Rectal smooth muscle tissue (tissue), 1 donor: Measurements from ENCODE around the gene RIGI.

Experiments used
- H3K27ac ChIP-seq: one replicate; pipeline ENCODE4 v1.7.0; 2013; ENCODE audit warnings: low read depth, low read length, inconsistent platforms
- H3K27me3 ChIP-seq: one replicate; pipeline ENCODE4 v1.7.0; 2013; ENCODE audit warnings: low read length; ENCODE audit not compliant: control insufficient read depth, insufficient read depth
- H3K36me3 ChIP-seq: one replicate; pipeline ENCODE4 v1.7.0; 2013; ENCODE audit warnings: low read length; ENCODE audit not compliant: control insufficient read depth, insufficient read depth
- H3K4me1 ChIP-seq: one replicate; pipeline ENCODE4 v1.7.0; 2013; ENCODE audit warnings: low read length; ENCODE audit not compliant: control insufficient read depth, insufficient read depth
- H3K4me3 ChIP-seq: one replicate; pipeline ENCODE4 v1.7.0; 2013; ENCODE audit warnings: low read length
- H3K9ac ChIP-seq: one replicate; pipeline ENCODE4 v1.7.0; 2013; ENCODE audit warnings: low read length

Gene RIGI

DNA sequence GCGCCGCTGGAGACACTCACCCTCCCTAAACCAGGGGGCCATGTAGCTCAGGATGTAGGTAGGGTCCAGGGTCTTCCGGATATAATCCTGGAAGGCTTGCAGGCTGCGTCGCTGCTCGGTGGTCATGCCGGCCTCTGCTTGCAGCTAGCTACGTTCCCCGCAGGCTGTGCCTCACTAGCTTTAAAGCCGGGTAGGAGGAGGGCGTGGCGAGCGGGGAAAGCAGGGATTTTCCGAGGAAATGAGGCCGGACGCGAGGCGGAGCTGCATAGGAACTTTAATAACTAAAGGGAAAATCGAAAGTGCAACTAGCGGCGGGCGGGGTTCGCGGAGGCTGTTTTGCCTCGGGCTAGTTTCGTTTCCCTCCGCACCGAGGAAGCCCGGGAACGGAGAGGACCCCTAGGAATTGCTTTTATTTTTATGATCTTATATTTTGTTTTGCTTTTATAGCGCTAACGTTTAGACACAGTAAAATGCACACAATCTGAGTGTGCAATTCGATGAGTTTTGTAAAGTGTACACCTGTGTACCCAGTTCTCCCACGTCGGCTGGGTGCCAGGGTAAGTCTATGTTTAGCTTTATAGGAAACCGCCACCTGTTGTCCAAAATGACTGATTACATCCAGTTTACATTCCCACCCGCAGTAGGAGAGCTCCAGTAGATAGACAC is at the start of gene RIGI:
TSS of gene RIGI (minus strand) at position 156 of the 666 bp plus-strand sequence. CDS start at position 126, 30 bp downstream.
- peak within 1 kb of the TSS; percentile 88 for H3K9ac ChIP-seq
- no peaks in the 10 kb centered on the region for H3K36me3 ChIP-seq
- peak within 1 kb of the TSS; percentile 92 for H3K27ac ChIP-seq
- no peaks in the 10 kb centered on the region for H3K27me3 ChIP-seq
- peak within 1 kb of the TSS; percentile 94 for H3K4me3 ChIP-seq
- H3K4me1 ChIP-seq = peaks cover 3% of the 10 kb centered on the region

DNA sequence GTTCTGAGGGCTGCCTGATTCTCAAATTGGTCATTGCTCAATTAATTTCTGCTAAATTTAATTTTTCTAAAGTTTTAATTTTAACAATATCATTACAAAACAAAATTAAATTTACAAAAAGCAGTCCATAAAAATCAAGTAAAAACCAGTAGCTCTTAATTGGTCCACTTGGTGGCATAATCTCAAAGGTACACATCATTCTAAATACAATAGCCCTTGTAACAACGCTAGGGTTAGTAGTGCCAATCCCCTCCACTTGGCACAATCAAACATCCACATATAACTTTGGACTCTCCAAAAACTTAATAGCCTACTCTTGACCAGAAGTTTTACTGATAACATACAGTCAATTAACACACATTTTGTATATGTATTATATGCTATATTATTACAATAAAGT is 48.9 kb upstream of the RIGI start:
- peaks cover 11% of the 10 kb centered on the region for H3K4me1 ChIP-seq
- no peaks in the 10 kb centered on the region for H3K36me3 ChIP-seq
- H3K4me3 ChIP-seq = no peak overlapping the region

DNA sequence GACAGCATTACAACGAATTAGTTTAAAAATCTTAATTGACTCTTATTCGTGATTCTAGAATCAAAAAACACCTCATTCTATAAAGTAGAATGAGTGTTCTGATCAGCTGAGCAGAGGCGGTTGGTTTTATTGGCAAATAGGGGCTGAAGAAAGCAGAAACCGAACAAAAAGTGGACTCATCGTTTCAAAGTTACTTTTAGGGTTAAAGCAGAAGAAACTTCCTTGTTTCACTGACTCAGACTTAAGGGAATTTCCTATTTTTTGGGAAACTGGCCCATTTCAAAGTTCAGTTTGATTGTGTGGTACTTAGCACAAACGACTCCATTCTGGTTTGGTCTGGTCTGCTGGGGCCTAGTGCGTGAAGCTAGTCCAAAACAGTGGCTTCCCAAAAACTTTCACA is 47.8 kb upstream of the RIGI start:
- H3K4me3 ChIP-seq = no peak overlapping the region
- no peaks in the 10 kb centered on the region for H3K36me3 ChIP-seq
- peak overlapping the region; percentile 94 for H3K27ac ChIP-seq
- no peak overlapping the region for H3K9ac ChIP-seq
- H3K4me1 ChIP-seq = peaks cover 11% of the 10 kb centered on the region
- H3K27me3 ChIP-seq = no peaks in the 10 kb centered on the region

More for the DNA sequence above, 48.9 kb upstream of the RIGI start:
- Histone ChIP-seq H3K9ac (no peak overlapping the region), H3K27me3 (no peaks in the 10 kb centered on the region), H3K27ac (no peak overlapping the region)

DNA sequence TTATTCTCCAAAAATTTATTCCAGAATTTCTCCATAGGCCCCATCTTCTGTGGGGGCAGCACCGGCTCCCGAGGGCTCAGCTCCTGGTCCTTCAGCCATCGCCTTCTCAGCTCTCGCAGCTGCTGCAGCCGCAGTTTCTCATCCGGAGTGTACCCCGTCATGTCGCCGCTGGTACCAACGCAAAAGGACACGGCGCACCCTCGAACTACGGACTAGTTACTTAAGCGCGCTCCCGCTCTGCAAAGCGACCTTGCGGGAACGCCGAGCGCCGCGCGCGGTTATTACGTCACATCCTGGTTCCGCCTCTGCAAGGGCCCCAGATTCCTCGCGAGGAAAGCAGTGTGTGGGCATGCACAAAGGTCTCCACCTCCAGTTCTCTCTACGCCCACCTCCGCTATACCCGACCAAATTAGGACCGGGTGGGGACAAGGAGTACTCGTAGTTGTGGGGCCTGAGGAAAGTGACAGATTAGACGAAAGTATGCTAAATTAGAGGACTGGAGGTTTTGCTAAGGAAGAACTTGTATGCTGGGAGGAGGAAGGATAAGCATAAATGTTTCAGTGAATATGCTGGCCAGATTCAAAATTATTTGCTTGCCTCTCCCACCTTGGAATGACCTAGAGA is 47.0 kb upstream of the RIGI start, which contains the start of gene NDUFB6:
TSS of gene NDUFB6 (minus strand) at position 260 of the 624 bp plus-strand sequence. CDS start at position 161, 99 bp downstream.
- Histone ChIP-seq H3K4me3 (peak within 1 kb of the TSS; percentile 83), H3K27me3 (no peaks in the 10 kb centered on the region), H3K36me3 (peaks cover 3% of the 10 kb centered on the region), H3K4me1 (peaks cover 11% of the 10 kb centered on the region), H3K27ac (peak within 1 kb of the TSS; percentile 94), H3K9ac (peak within 1 kb of the TSS; percentile 93)

DNA sequence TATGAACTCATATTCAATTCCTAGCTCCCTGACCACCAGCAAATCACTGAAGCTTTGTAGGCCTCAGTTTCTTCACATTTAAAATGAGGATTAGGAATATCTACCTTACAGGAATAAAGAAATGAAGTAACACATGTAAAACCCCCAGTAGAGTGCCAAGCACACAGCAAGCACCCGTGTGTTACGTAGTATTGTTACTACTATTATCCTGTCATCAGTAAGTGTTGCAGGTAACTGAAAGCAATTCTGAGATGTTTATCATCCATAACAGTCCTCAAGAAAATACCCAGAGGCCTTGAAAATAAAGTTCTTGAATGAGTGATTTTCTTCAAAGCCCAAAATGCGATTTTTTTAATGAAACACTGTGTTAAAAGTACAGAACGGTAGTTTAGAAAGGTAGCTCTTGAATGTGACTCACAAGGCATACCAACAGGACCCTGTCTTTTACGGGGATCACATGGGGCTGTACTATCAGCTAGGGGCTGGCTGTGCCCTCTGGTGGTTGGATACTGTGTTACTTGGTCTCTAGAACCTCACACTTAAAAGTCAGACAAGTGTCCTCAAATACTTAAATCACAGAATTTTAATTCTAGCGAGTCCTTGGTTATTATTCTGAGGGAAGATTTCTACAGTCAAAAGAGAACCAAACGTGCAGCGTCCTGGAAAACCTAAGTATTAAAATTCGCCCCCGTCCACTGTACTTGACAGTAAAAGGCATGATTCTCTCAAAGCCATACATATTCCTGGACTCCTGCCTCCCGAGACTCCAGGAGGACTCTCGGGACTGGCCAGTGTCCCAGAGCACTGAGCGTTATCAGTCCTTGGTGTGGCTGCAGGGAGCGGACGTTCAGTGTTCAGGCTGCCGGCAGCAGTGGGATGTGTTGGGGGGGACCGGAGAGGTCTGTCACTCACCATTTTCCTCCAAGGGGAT is 46.2 kb upstream of the RIGI start:
- Histone ChIP-seq H3K4me3 (peak overlapping the region; percentile 83), H3K27ac (peak overlapping the region; percentile 94), H3K36me3 (peaks cover 3% of the 10 kb centered on the region), H3K9ac (peak overlapping the region; percentile 93), H3K4me1 (peaks cover 11% of the 10 kb centered on the region), H3K27me3 (no peaks in the 10 kb centered on the region)

DNA sequence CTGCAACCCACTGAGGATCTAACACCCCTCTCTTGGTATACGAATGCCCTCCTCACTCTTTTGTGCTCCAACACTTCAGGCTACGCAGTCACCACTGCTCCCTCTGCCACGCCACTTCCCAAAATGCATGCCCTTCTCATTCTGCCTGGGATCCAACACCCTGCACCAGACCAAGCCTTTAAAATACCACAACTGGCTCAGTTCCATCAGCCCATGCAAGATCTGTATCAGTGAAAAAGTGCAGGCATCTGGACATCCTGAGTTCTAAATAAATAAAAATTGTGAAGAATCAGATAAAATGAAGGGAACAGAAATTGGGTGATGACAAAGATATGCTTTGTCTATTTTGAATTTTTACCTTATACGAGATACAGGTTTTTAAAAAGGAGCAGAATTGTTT is 44.3 kb upstream of the RIGI start:
- H3K9ac ChIP-seq = no peak overlapping the region
- H3K27me3 ChIP-seq = no peaks in the 10 kb centered on the region
- H3K4me1 ChIP-seq = peaks cover 11% of the 10 kb centered on the region
- H3K36me3 ChIP-seq = peaks cover 12% of the 10 kb centered on the region
- H3K4me3 ChIP-seq = no peak overlapping the region
- no peak overlapping the region for H3K27ac ChIP-seq

DNA sequence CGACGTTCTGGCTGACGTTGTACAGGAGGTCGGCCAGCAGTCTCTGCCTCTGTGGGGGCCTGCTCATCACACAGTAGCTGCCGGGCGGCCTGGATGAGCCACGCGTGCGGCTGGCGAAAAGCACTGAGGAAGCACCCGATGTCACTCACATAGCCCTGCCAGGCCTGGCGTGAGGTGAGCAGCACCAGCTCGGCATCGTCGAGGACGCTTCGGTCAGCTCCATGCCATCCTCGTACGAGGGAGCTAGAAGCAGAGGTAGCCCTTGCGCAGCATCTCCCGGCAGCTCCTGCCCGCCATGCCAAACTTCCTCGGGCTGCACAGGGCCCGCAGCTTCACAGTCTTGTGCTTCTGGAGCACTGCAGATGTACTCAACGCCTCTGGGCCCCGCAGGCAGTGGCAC is 40.8 kb upstream of the RIGI start:
- Histone ChIP-seq H3K36me3 (peaks cover 14% of the 10 kb centered on the region), H3K27me3 (no peaks in the 10 kb centered on the region), H3K27ac (no peak overlapping the region)

DNA sequence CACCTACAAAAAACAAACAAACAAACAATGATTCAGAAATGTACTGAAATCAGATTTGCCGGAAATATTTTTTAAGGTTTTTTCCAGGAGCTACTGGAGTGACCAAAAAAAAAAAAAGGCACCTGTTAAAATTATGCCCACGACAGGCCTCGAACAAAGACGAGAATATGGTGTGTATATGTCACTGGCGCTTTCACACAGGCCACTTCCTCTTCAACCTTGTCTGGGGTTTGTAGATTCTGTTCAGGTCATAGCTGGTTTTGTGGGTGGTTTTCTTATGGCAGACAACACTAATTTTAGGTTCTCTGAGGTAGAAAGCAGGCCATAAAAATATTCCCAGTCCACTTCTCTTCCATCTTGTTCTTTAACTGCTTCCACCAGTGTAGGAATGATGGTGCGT is 40.0 kb upstream of the RIGI start:
- Histone ChIP-seq H3K4me3 (no peak overlapping the region), H3K4me1 (no peaks in the 10 kb centered on the region), H3K36me3 (peaks cover 14% of the 10 kb centered on the region), H3K9ac (no peak overlapping the region), H3K27ac (no peak overlapping the region), H3K27me3 (no peaks in the 10 kb centered on the region)

More for the DNA sequence above, 40.8 kb upstream of the RIGI start:
- Histone ChIP-seq H3K4me1 (peaks cover 6% of the 10 kb centered on the region), H3K4me3 (no peak overlapping the region), H3K9ac (no peak overlapping the region)

DNA sequence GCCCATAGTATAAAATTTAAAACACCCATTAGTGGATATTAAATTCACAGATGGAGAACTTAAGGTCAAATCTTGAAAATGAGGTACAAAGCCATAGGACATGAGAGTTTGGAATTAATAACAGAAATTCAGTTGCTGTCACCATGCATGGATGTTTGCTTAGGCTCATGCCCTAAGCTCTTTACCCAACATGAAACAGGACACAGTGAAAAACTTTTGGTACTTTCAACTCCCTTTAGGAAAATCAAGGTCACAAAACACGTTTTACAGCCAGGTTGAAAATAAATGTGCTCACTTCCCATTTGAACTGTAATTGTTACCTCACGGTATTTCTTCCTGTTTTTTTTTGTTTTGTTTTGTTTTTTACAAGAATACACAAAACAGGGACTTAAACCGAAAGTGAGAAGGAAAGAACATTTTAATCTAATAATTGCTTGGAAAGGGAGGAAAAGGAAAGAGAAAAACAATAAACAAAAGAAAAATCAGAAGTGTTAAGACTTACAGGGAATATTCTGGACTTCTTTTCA is 32.5 kb upstream of the RIGI start:
- no peak overlapping the region for H3K27ac ChIP-seq
- H3K4me3 ChIP-seq = no peak overlapping the region
- no peaks in the 10 kb centered on the region for H3K27me3 ChIP-seq
- H3K4me1 ChIP-seq = no peaks in the 10 kb centered on the region
- H3K9ac ChIP-seq = no peak overlapping the region
- H3K36me3 ChIP-seq = no peaks in the 10 kb centered on the region

DNA sequence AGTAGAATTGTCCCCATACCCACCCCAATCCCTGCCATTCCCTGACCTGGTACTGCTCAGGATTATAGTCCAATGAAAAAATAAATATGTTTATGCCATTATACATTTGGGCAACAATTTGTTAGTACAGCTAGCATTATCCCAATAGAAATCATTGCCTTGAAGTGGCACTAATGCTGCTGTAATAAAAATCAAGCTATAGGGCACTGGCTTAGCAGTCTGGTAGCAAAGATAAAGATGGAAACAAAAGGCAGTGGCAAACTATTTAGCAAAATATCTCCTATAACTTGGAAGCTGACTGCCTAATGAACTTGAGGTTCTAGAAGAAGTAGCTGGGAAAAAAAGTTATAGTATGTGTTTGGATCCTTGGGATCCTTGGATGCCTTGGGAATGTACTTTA is 28.6 kb upstream of the RIGI start:
- Histone ChIP-seq H3K4me3 (no peak overlapping the region), H3K9ac (no peak overlapping the region), H3K27ac (no peak overlapping the region), H3K36me3 (no peaks in the 10 kb centered on the region), H3K4me1 (peaks cover 3% of the 10 kb centered on the region), H3K27me3 (no peaks in the 10 kb centered on the region)

DNA sequence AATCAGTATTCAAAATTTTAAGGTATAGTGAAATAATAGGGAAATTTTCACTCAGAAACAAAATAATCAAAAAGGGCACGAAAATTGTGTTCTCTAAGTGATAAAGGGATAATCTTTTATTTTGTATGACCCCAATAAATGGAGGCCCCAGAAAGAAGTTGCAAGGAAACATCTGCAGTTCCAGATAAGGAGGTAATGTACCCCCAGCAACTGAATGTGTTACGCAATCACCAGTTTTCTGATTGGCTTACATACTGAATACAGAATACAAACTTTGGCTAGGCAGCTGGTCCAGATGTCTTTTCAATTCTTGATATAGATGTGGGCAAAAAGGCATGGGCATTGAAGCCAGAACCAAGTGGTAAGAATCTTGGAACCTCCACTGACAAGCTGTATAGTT is 28.1 kb upstream of the RIGI start:
- no peak overlapping the region for H3K27ac ChIP-seq

More for the DNA sequence above, 28.1 kb upstream of the RIGI start:
- Histone ChIP-seq H3K9ac (no peak overlapping the region), H3K36me3 (no peaks in the 10 kb centered on the region), H3K4me1 (peaks cover 5% of the 10 kb centered on the region), H3K4me3 (no peak overlapping the region), H3K27me3 (no peaks in the 10 kb centered on the region)
